WTC11 (cell line): ENCODE results near the gene DENR. TPM values are rescaled to one million over a fixed set of nuclear protein-coding genes. Genes with fewer than 3 reads are reported as not detected.
"Not testable (repeated sequence)": the region's sequence is repeated elsewhere in the genome, so short reads cannot be mapped to it uniquely, and the experiment has no call there.

Experiments
- ATAC-seq: fragments of 200-7000 bp; cut with Tn5 transposase; 2 replicates; pipeline ENCODE4 v1.10.0; 2021; ENCODE audit warnings: mild to moderate bottlenecking, moderate library complexity
- CTCF ChIA-PET: fragments of 300-600 bp; sonication (Branson Sonifier 250); formaldehyde crosslinking; loops from one replicate; lab custom pipeline; 2021; ENCODE audit warnings: antibody characterized with exemption; lab: Charles Lee
- POLR2A ChIA-PET: fragments of 350-600 bp; sonication (Branson Sonifier 250); formaldehyde crosslinking; loops from one replicate; lab custom pipeline; 2021; ENCODE audit warnings: antibody characterized with exemption; lab: Charles Lee
- DNase-seq: peaks from one replicate; pipeline ENCODE4 v3.0.0; 2021; ENCODE audit warnings: low spot score
- H3K27ac Mint-ChIP-seq: 2 replicates; pipeline ENCODE4 v1.8.0; 2021; ENCODE audit warnings: mixed read lengths
- H3K27me3 Mint-ChIP-seq: 2 replicates; pipeline ENCODE4 v1.8.0; 2021; ENCODE audit warnings: low read depth, mild to moderate bottlenecking, moderate library complexity, mixed read lengths
- H3K36me3 Mint-ChIP-seq: 2 replicates; pipeline ENCODE4 v1.8.0; 2021; ENCODE audit warnings: mixed read lengths
- H3K4me1 Mint-ChIP-seq: 2 replicates; pipeline ENCODE4 v1.8.0; 2022; ENCODE audit warnings: mixed read lengths
- H3K4me3 Mint-ChIP-seq: 2 replicates; pipeline ENCODE4 v1.8.0; 2021; ENCODE audit warnings: mild to moderate bottlenecking, moderate library complexity, mixed read lengths
- H3K9me3 Mint-ChIP-seq: 2 replicates; pipeline ENCODE4 v1.8.0; 2021; ENCODE audit warnings: mixed read lengths
- ARID4B ChIP-seq: sonication (generic); formaldehyde crosslinking; IDR thresholded peaks from 2 replicates; pipeline ENCODE4 v1.8.0; 2023; ENCODE audit warnings: missing genetic modification reagents, mild to moderate bottlenecking, borderline replicate concordance
- ATF2 ChIP-seq: sonication (generic); formaldehyde crosslinking; IDR thresholded peaks from 2 replicates; pipeline ENCODE4 v1.8.1; 2022; ENCODE audit warnings: low read depth, missing genetic modification reagents, borderline replicate concordance
- CBFB ChIP-seq: sonication (generic); formaldehyde crosslinking; IDR thresholded peaks from 2 replicates; pipeline ENCODE4 v1.8.1; 2022; ENCODE audit warnings: mild to moderate bottlenecking, low read depth, missing genetic modification reagents
- CDX4 ChIP-seq: fragments of 250-450 bp; sonication (Bioruptor Pico); IDR thresholded peaks from 2 replicates; pipeline ENCODE4 v1.9.0; 2021; ENCODE audit warnings: moderate library complexity, mild to moderate bottlenecking, inconsistent platforms, borderline replicate concordance
- CREB1 ChIP-seq: sonication (generic); formaldehyde crosslinking; IDR thresholded peaks from 2 replicates; pipeline ENCODE4 v1.8.0; 2023; ENCODE audit warnings: mild to moderate bottlenecking, missing genetic modification reagents
- EMX1 ChIP-seq: fragments of 250-450 bp; sonication (Bioruptor Pico); IDR thresholded peaks from 2 replicates; pipeline ENCODE4 v1.8.0; 2021; ENCODE audit warnings: mild to moderate bottlenecking
- ETV6 ChIP-seq: sonication (generic); formaldehyde crosslinking; IDR thresholded peaks from 2 replicates; pipeline ENCODE4 v1.8.1; 2022; ENCODE audit warnings: mild to moderate bottlenecking, missing genetic modification reagents
- GTF2I ChIP-seq: fragments of 250-450 bp; sonication (Bioruptor Pico); conservative IDR thresholded peaks from 2 replicates; pipeline ENCODE4 v1.4.0; 2021; ENCODE audit warnings: mild to moderate bottlenecking
- IRF1 ChIP-seq: sonication (generic); formaldehyde crosslinking; IDR thresholded peaks from 2 replicates; pipeline ENCODE4 v1.8.0; 2023; ENCODE audit warnings: missing genetic modification reagents
- NFYB ChIP-seq: sonication (generic); formaldehyde crosslinking; conservative IDR thresholded peaks from 2 replicates; pipeline ENCODE4 v1.8.0; 2022; ENCODE audit warnings: low read depth, missing genetic modification reagents
- NR2C2 ChIP-seq: sonication (generic); formaldehyde crosslinking; IDR thresholded peaks from 2 replicates; pipeline ENCODE4 v1.8.0; 2022; ENCODE audit warnings: mild to moderate bottlenecking, missing genetic modification reagents
- PREB ChIP-seq: sonication (generic); formaldehyde crosslinking; IDR thresholded peaks from 2 replicates; pipeline ENCODE4 v1.8.1; 2022; ENCODE audit warnings: mild to moderate bottlenecking, missing genetic modification reagents, moderate library complexity, borderline replicate concordance
- USF1 ChIP-seq: sonication (generic); formaldehyde crosslinking; IDR thresholded peaks from 2 replicates; pipeline ENCODE4 v1.8.0; 2022; ENCODE audit warnings: mild to moderate bottlenecking, missing genetic modification reagents
- ZBTB43 ChIP-seq: sonication (generic); formaldehyde crosslinking; IDR thresholded peaks from 2 replicates; pipeline ENCODE4 v1.8.1; 2023; ENCODE audit warnings: mild to moderate bottlenecking, missing genetic modification reagents
- ZNF121 ChIP-seq: sonication (generic); formaldehyde crosslinking; IDR thresholded peaks from 2 replicates; pipeline ENCODE4 v1.8.0; 2023; ENCODE audit warnings: missing genetic modification reagents
- ZNF281 ChIP-seq: sonication (generic); formaldehyde crosslinking; IDR thresholded peaks from 2 replicates; pipeline ENCODE4 v1.8.0; 2023; ENCODE audit warnings: mild to moderate bottlenecking, missing genetic modification reagents
- ZNF396 ChIP-seq: fragments of 250-450 bp; sonication (Bioruptor Pico); IDR thresholded peaks from 2 replicates; pipeline ENCODE4 v1.8.0; 2021; ENCODE audit warnings: mild to moderate bottlenecking, moderate library complexity, borderline replicate concordance
- ZNF671 ChIP-seq: fragments of 250-450 bp; sonication (Bioruptor Pico); IDR thresholded peaks from 2 replicates; pipeline ENCODE4 v1.8.0; 2021; ENCODE audit warnings: mild to moderate bottlenecking
- total RNA-seq: library from RNA; stranded (reverse); gene quantifications from 3 replicates; pipeline ENCODE4 v1.2.3, GENCODE V29; 2021

The DENR gene
- total RNA-seq, 1 experiment from 2014 or later, result 81.5 TPM

GRCh38 chr12:122715211-122715610, 37.4 kb upstream of the DENR start:
- H3K9me3 Mint-ChIP-seq, CTCF ChIA-PET, H3K4me3 Mint-ChIP-seq, H3K27ac Mint-ChIP-seq, ATAC-seq, H3K36me3 Mint-ChIP-seq, H3K4me1 Mint-ChIP-seq, DNase-seq, H3K27me3 Mint-ChIP-seq, POLR2A ChIA-PET: not testable (repeated sequence)

GRCh38 chr12:122716658-122717057, 36.0 kb upstream of the DENR start, which contains the start of gene HCAR3:
Gene HCAR3 (minus strand): TSS chr12:122716811. CDS start chr12:122716737, 74 bp downstream.
- CTCF ChIA-PET, H3K9me3 Mint-ChIP-seq, ATAC-seq, DNase-seq, POLR2A ChIA-PET, H3K27me3 Mint-ChIP-seq, H3K4me3 Mint-ChIP-seq, H3K4me1 Mint-ChIP-seq, H3K36me3 Mint-ChIP-seq, H3K27ac Mint-ChIP-seq: not testable (repeated sequence)

- no peak overlapping the region for H3K27ac Mint-ChIP-seq
Measured at GRCh38 chr12:122721057-122721545, 31.5 kb upstream of the DENR start.

More at GRCh38 chr12:122721057-122721545, 31.5 kb upstream of the DENR start:
- ChIA-PET POLR2A (no interaction called here), CTCF (no interaction called here)
- no peaks in the 10 kb centered on the region for H3K36me3 Mint-ChIP-seq
- TF ChIP-seq PREB (CRISPR knock-in tag), result no peak
- no peak for TF ChIP-seq GTF2I (CRISPR knock-in tag)
- TF ChIP-seq ZNF121, result no peak
- TF ChIP-seq CDX4 (CRISPR knock-in tag), result no peak
- TF ChIP-seq ARID4B (CRISPR knock-in tag), result no peak
- no peak for TF ChIP-seq CBFB
- no peak for TF ChIP-seq CREB1 (CRISPR knock-in tag)
- TF ChIP-seq ATF2 (CRISPR knock-in tag), result no peak
- no peak for TF ChIP-seq ZBTB43 (CRISPR knock-in tag)
- no peak for TF ChIP-seq NR2C2 (CRISPR knock-in tag)
- no peak for TF ChIP-seq ZNF671 (CRISPR knock-in tag)
- TF ChIP-seq ZNF281 (CRISPR knock-in tag), result no peak
- TF ChIP-seq IRF1 (CRISPR knock-in tag), result no peak
- TF ChIP-seq ZNF396 (CRISPR knock-in tag), result no peak
- TF ChIP-seq NFYB (CRISPR knock-in tag), result no peak
- TF ChIP-seq EMX1 (CRISPR knock-in tag), result no peak
- no peak for TF ChIP-seq USF1 (CRISPR knock-in tag)
- TF ChIP-seq ETV6 (CRISPR knock-in tag), result no peak
- no peak overlapping the region for H3K4me3 Mint-ChIP-seq
- DNase-seq, result no peak
- peaks cover 7% of the 10 kb centered on the region for H3K4me1 Mint-ChIP-seq
- H3K9me3 Mint-ChIP-seq, result peaks cover 4% of the 10 kb centered on the region; the same call in 1 of the 2 replicates
- H3K27me3 Mint-ChIP-seq, result no peaks in the 10 kb centered on the region; the same call in 1 of the 2 replicates
- ATAC-seq, result no peak
